Measurements from ENCODE around the gene IL1RAPL2.

Gene IL1RAPL2

DNA sequence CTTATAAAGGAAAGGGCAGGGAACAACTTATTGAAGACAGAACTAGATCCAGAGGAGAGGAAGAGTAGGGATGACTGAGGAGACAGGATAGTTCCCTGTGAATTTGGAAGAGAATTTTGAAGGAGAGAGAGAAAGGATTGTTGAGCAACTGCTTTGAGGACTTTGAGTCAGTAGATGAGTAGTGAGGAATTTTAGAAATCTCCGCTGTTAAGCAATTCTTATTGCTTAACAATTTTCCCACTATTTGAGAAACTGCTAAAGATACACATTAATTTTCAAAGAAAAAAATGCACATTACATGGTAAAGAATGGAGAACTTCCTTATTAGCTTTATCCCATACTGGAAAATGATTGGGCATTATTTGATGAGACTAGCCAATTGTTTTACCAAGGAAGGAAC lies 1140.0 kb downstream of the IL1RAPL2 start:
- no peak overlapping the region for H3K27ac ChIP-seq
- H3K36me3 ChIP-seq (replicated peaks) = no peaks in the 10 kb centered on the region
- TF ChIP-seq, protein P1, sequence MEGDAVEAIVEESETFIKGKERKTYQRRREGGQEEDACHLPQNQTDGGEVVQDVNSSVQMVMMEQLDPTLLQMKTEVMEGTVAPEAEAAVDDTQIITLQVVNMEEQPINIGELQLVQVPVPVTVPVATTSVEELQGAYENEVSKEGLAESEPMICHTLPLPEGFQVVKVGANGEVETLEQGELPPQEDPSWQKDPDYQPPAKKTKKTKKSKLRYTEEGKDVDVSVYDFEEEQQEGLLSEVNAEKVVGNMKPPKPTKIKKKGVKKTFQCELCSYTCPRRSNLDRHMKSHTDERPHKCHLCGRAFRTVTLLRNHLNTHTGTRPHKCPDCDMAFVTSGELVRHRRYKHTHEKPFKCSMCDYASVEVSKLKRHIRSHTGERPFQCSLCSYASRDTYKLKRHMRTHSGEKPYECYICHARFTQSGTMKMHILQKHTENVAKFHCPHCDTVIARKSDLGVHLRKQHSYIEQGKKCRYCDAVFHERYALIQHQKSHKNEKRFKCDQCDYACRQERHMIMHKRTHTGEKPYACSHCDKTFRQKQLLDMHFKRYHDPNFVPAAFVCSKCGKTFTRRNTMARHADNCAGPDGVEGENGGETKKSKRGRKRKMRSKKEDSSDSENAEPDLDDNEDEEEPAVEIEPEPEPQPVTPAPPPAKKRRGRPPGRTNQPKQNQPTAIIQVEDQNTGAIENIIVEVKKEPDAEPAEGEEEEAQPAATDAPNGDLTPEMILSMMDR (IDR thresholded peaks at IDR 0.05; ENCODE audit: low read depth, low read length, missing control alignments) = no peak
- H3K4me3 ChIP-seq (ENCODE audit: low read depth, low read length) = no peak overlapping the region
- no peak for DNase-seq
- in situ Hi-C loops (cut with HindIII; ENCODE audit: low pct_ligation_motif_present, low sequenced_read_pairs) = no loop called here
- H3K27me3 ChIP-seq (replicated peaks) = no peaks in the 10 kb centered on the region

DNA sequence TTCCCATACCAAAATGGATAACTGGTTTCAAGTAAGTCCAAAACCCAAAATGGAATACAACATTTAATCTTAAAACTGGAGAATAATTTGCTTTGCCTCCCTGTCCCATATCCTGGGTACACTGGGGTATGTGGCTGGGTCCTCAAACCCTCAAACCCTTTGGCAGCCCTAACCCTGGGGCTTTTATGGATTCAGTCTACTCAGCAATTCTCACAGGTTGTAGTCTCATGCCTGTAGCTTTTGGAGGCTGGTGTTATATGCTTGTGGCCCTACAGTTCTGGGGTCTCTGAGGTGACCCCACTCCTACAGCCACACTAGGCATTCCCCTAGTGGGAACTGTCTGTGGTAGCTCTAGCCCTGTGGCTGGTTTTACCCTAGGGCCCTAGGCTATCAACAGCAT lies 1145.8 kb downstream of the IL1RAPL2 start:
- Histone ChIP-seq H3K27me3 (replicated peaks) (no peaks in the 10 kb centered on the region), H3K36me3 (replicated peaks) (no peaks in the 10 kb centered on the region), H3K27ac (no peak overlapping the region), H3K4me3 (ENCODE audit: low read depth, low read length) (no peak overlapping the region)
- in situ Hi-C loops (cut with HindIII; ENCODE audit: low pct_ligation_motif_present, low sequenced_read_pairs) = no loop called here
- DNase-seq = no peak
- TF ChIP-seq, protein P1 (IDR thresholded peaks at IDR 0.05; ENCODE audit: low read depth, low read length, missing control alignments) = no peak

GRCh38 chrX:105715746-105716145 lies 1149.7 kb downstream of the IL1RAPL2 start:
- H3K27me3 ChIP-seq (replicated peaks) = no peaks in the 10 kb centered on the region
- no peak overlapping the region for H3K4me3 ChIP-seq (ENCODE audit: low read depth, low read length)
- H3K27ac ChIP-seq = no peak overlapping the region
- TF ChIP-seq, protein P1 (IDR thresholded peaks at IDR 0.05; ENCODE audit: low read depth, low read length, missing control alignments) = no peak
- no peak for DNase-seq
- in situ Hi-C loops (cut with HindIII; ENCODE audit: low pct_ligation_motif_present, low sequenced_read_pairs) = no loop called here
- H3K36me3 ChIP-seq (replicated peaks) = no peaks in the 10 kb centered on the region

DNA sequence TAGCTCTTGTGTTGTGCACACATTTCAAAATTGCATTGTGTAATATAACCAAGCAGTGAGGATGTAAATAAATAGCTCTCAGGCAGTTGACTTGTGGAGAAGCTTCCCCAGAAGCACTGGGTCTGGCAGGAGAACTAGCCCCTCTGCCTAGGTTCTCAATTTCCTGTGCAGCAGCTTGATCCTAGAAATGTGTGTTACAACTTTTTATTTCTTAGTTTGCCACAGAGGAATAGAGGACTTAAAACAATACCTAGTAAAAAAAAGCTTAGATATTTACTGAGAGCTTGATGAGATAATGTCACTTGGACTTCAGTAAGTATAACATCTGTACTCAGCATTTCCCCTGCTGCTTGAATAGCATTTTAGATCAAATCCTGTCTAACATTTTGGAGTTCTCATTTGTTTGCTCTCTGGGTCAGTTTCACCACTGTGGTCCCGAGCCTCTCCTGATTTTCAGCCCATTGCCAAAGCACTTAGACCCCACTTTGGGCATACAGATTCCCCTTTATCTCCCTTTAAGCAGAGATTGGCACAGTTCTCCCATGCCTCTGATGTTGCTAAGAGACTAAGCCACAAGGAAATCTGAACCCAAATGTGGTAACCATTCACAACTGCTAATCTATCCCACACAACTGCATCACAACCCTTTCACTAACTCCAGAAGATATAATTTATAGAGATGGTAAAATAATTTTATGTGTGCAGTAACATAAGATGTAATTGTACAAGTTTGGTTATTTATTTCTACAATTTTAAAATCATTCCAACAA lies 1158.2 kb downstream of the IL1RAPL2 start:
- in situ Hi-C loops (cut with HindIII; ENCODE audit: low pct_ligation_motif_present, low sequenced_read_pairs) = no loop called here
- Histone ChIP-seq H3K27ac (no peak overlapping the region), H3K36me3 (replicated peaks) (no peaks in the 10 kb centered on the region), H3K27me3 (replicated peaks) (no peaks in the 10 kb centered on the region), H3K4me3 (ENCODE audit: low read depth, low read length) (no peak overlapping the region)
- TF ChIP-seq, protein P1 (IDR thresholded peaks at IDR 0.05; ENCODE audit: low read depth, low read length, missing control alignments) = no peak
- DNase-seq = no peak

DNA sequence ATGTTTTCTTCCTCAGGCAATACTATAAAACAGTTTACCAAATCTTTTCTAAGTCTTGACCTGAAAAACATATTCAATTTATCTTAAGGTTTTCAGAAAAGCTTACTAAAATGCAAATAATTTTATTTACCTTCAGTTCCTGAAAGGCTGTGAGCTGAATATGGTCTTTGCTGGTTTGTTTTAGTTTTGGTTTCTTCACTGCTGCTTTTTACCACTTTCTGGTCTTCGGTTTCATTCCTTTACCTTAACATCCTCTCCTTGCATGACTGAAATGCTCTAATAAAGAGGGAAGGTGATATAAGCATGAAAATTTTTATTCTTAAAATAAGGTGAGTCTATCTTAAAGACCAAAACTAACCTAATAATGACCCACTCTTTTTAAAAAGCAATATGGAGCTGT lies 1159.2 kb downstream of the IL1RAPL2 start:
- no peaks in the 10 kb centered on the region for H3K27me3 ChIP-seq (replicated peaks)
- TF ChIP-seq, protein P1 (IDR thresholded peaks at IDR 0.05; ENCODE audit: low read depth, low read length, missing control alignments) = no peak
- in situ Hi-C loops (cut with HindIII; ENCODE audit: low pct_ligation_motif_present, low sequenced_read_pairs) = no loop called here
- DNase-seq = no peak
- no peak overlapping the region for H3K4me3 ChIP-seq (ENCODE audit: low read depth, low read length)
- no peak overlapping the region for H3K27ac ChIP-seq
- H3K36me3 ChIP-seq (replicated peaks) = no peaks in the 10 kb centered on the region

- no peaks in the 10 kb centered on the region for H3K36me3 ChIP-seq (replicated peaks)
- no peaks in the 10 kb centered on the region for H3K27me3 ChIP-seq (replicated peaks)
- TF ChIP-seq, protein P1 (IDR thresholded peaks at IDR 0.05; ENCODE audit: low read depth, low read length, missing control alignments) = no peak
- DNase-seq = no peak
- no peak overlapping the region for H3K27ac ChIP-seq
- no peak overlapping the region for H3K4me3 ChIP-seq (ENCODE audit: low read depth, low read length)
- in situ Hi-C loops (cut with HindIII; ENCODE audit: low pct_ligation_motif_present, low sequenced_read_pairs) = no loop called here
Measured at GRCh38 chrX:105738162-105738561, 1172.2 kb downstream of the IL1RAPL2 start.
